PFSK-1 (cell line): ENCODE measurements around the gene BGN.

Experiments
- FOXP2 ChIP-seq: optimal IDR thresholded peaks from 2 replicates; pipeline ENCODE3; 2011; ENCODE audit warnings: borderline replicate concordance, control low read depth, inconsistent platforms; ENCODE audit not compliant: insufficient read depth; ENCODE audit errors: extremely low read length, extremely low read depth
- POLR2AphosphoS5 ChIP-seq: IDR thresholded peaks from 2 replicates; pipeline ENCODE4 v1.6.1; 2012; ENCODE audit warnings: low read depth, mild to moderate bottlenecking, control low read depth, low read length, moderate library complexity
- SIN3A ChIP-seq: IDR thresholded peaks from 2 replicates; pipeline ENCODE4 v1.6.1; 2012; ENCODE audit warnings: mild to moderate bottlenecking, low read length, moderate library complexity, borderline replicate concordance; ENCODE audit not compliant: insufficient read depth
- TAF1 ChIP-seq: IDR thresholded peaks from 2 replicates; pipeline ENCODE4 v1.6.1; 2012; ENCODE audit warnings: low read length, control low read depth, borderline replicate concordance; ENCODE audit not compliant: insufficient read depth
- TF ChIP-seq, protein P1 (sequence below), 2 experiments: IDR thresholded peaks; 2 replicates each; pipeline versions ENCODE4 v1.6.1 to v1.8.0; 2011 to 2012; ENCODE audit warnings: low read depth in 2 of 2, low read length in 2 of 2, control low read depth in 1 of 2, inconsistent platforms in 1 of 2, mild to moderate bottlenecking in 1 of 2, moderate library complexity in 1 of 2; ENCODE audit not compliant: insufficient read depth in 1 of 2

The BGN gene

DNA sequence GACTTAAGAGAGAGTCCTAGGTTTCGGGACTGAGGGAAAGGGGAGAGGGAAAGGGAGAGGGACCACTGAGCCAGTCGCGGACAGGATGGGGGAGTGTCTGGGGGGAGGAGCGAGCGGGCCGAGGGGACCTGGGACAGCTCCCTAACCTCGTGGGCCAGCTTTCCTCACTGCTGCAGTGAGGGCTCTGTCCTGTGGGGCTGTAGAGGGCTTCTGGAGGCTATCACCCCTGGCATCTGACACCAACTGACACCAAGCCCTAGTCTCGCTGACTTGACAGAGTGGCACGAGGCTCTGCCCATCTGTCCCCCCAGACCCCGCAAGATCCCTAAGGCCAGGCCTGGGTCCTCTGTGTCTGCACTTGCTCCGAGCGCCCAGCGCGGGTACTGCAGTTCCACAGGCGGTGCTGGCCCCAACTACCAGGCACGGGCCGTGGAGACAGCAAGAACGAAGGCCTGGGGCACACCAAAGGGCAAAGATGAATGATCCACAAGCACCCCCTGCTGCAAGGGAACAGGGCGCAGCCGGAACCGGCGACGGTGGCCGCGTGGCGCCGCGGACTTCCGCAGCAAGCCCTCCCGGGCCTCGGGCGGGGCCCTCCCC is 24.9 kb upstream of the BGN start:
- TF ChIP-seq POLR2AphosphoS5 = no peak
- peak; percentile 85; the same call in 1 of the 2 replicates for TF ChIP-seq SIN3A
- TF ChIP-seq, protein P1, sequence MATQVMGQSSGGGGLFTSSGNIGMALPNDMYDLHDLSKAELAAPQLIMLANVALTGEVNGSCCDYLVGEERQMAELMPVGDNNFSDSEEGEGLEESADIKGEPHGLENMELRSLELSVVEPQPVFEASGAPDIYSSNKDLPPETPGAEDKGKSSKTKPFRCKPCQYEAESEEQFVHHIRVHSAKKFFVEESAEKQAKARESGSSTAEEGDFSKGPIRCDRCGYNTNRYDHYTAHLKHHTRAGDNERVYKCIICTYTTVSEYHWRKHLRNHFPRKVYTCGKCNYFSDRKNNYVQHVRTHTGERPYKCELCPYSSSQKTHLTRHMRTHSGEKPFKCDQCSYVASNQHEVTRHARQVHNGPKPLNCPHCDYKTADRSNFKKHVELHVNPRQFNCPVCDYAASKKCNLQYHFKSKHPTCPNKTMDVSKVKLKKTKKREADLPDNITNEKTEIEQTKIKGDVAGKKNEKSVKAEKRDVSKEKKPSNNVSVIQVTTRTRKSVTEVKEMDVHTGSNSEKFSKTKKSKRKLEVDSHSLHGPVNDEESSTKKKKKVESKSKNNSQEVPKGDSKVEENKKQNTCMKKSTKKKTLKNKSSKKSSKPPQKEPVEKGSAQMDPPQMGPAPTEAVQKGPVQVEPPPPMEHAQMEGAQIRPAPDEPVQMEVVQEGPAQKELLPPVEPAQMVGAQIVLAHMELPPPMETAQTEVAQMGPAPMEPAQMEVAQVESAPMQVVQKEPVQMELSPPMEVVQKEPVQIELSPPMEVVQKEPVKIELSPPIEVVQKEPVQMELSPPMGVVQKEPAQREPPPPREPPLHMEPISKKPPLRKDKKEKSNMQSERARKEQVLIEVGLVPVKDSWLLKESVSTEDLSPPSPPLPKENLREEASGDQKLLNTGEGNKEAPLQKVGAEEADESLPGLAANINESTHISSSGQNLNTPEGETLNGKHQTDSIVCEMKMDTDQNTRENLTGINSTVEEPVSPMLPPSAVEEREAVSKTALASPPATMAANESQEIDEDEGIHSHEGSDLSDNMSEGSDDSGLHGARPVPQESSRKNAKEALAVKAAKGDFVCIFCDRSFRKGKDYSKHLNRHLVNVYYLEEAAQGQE (IDR thresholded peaks at IDR 0.05; ENCODE audit: insufficient read depth in 1 of 2, low read depth in 2 of 2, low read length in 2 of 2) = peak in 1 of 2 experiments; percentile 90; a peak in 2 of 4 replicates

DNA sequence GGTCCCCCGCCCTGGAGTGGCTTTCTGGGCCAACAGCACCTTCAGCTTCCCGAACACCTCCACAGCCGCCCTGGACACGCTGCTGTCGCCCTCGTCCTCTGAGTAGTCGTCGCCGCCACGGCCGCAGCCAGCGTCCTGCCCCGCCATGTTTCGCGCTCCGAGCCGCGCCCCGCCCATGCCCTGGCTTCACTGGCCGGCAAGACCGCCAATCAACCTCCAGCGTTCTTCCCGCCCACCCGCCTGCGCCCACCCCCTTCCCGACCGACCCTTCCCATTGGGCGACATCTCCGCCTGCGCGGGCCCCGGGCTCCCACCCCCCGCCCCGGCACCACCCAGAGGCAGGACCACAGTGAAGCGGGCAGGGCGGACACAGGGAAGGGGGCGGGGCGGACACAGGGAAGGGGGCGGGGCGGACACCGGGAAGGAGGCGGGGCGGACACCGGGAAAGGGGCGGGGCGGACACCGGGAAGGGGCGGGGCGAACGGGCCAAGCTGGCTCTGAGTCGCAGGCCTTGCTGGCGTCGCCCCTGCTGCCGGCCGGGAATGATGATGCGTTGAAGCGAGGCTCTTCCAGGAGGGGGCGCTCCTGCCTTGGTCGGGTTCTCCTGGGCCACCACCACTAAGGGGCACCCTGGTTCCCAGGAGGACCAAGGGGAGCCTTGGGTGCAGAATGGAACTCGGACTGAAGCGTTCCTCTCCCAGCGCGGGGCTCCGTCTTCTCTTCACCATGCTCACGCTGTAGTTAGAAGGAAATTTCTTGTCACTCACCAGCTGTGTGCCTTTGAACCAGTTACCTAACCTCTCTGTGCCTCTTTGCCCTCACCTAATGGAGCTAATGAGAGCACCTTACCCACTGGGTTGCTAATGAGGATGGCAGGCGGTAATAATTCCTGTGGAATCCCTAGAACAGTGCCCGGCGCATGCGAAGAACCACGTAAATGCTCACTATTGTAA is 24.1 kb upstream of the BGN start, which contains the start of gene HAUS7:
Gene HAUS7, minus strand, starts transcription at position 166 of the 953 bp plus-strand sequence. Its CDS starts 19 bp downstream, at position 147.
- no peak for TF ChIP-seq POLR2AphosphoS5
- no peak for TF ChIP-seq SIN3A
- TF ChIP-seq TAF1 = no peak
- TF ChIP-seq, protein P1 (IDR thresholded peaks at IDR 0.05; ENCODE audit: insufficient read depth in 1 of 2, low read depth in 2 of 2, low read length in 2 of 2) = no peak

DNA sequence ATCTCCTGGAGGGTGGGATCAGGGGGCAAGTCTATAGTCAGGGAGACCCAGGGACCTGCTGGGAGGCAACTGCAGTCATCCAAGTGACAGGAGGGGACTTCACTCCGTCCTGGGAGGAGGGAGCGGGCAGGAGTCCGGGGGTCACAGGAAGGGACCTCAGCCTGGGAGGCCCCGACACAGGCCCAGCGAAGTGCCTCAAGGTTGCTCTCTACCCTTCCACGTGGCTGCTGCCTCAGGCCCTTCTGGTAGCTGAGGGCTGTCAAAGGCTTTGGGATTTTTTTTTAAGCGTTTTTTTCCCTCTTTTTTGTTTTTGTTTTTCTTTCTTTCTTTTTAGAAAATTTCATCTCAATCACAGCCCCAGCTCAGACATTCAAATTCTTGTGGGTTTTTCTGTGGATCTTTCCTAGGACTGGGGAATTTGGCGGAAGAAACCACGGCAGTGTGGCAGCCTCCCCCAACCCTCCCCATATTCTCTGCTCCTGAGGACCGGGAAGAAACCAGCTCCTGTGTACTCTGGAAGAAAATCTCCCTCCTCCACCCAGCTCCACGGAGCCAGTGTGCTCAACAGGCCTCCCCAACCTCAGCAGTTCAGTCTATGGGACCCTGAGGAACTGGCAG is 23.0 kb upstream of the BGN start:
- TF ChIP-seq, protein P1 (IDR thresholded peaks at IDR 0.05; ENCODE audit: insufficient read depth in 1 of 2, low read depth in 2 of 2, low read length in 2 of 2) = no peak
- TF ChIP-seq SIN3A (no peak), POLR2AphosphoS5 (no peak), TAF1 (no peak), FOXP2 (no peak)

DNA sequence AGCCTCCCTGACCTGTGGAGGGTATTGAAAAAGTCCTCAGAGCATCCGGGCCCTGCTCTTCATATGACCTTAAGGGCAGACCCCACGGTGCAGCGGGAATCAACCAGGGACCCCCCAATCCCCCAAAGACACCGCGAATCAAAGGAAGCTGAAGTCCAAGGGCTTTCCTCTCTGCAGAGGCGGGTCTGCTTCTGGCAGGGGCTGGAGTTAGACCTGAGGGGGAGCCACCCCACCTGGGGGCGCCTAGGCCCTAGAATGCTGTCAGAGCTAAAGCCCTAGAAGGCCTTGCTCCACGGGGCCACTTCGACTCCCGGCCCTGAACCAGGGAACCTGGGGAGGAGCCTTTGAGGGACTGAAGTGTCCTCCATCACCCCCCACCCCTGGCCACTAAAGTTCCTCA is 21.7 kb upstream of the BGN start:
- no peak for TF ChIP-seq TAF1
- TF ChIP-seq SIN3A = no peak
- TF ChIP-seq, protein P1 (IDR thresholded peaks at IDR 0.05; ENCODE audit: insufficient read depth in 1 of 2, low read depth in 2 of 2, low read length in 2 of 2) = no peak
- no peak for TF ChIP-seq FOXP2
- TF ChIP-seq POLR2AphosphoS5 = no peak
